ENCODE data around the gene AS3MT.

AS3MT gene

GRCh38 chr10:102856758-102857424, 12.4 kb upstream of the AS3MT start:
- no peak for DNase-seq

GRCh38 chr10:102859911-102860310, 9.4 kb upstream of the AS3MT start:
- no peak for DNase-seq

GRCh38 chr10:102863660-102864059, 5.6 kb upstream of the AS3MT start:
- DNase-seq = no peak

- DNase-seq = no peak
These were observed 3.6 kb upstream of the AS3MT start for GRCh38 chr10:102865620-102866019.

GRCh38 chr10:102868911-102869257, 386 bp upstream of the AS3MT start:
- DNase-seq = no peak

- no peak for DNase-seq
These were observed 951 bp downstream of the AS3MT start for GRCh38 chr10:102870221-102870620.

GRCh38 chr10:102872163-102872562, 2.9 kb downstream of the AS3MT start:
- no peak for DNase-seq

- DNase-seq = no peak
These were observed 7.5 kb downstream of the AS3MT start for GRCh38 chr10:102876747-102877153.

- DNase-seq = no peak
These were observed 9.4 kb downstream of the AS3MT start for GRCh38 chr10:102878629-102879028.

- DNase-seq = no peak
These were observed 11.0 kb downstream of the AS3MT start for GRCh38 chr10:102880256-102880655.

GRCh38 chr10:102888048-102888447, 18.8 kb downstream of the AS3MT start:
- DNase-seq = no peak

GRCh38 chr10:102894466-102895213, 25.4 kb downstream of the AS3MT start:
- no peak for DNase-seq

GRCh38 chr10:102900006-102900405, 30.7 kb downstream of the AS3MT start:
- no peak for DNase-seq

- no peak for DNase-seq
These were observed 35.1 kb downstream of the AS3MT start for GRCh38 chr10:102904346-102904745.

- DNase-seq = no peak
These were observed 37.2 kb downstream of the AS3MT start for GRCh38 chr10:102906507-102906906.

- DNase-seq = no peak
These were observed 45.5 kb downstream of the AS3MT start for GRCh38 chr10:102914781-102915180.

- DNase-seq = no peak
These were observed 46.9 kb downstream of the AS3MT start for GRCh38 chr10:102916173-102916572.

GRCh38 chr10:102917314-102917961, 48.2 kb downstream of the AS3MT start:
- DNase-seq = peak in 1 of 2 experiments; percentile 64

- DNase-seq = peak; percentile 97 to 99
These were observed 48.9 kb downstream of the AS3MT start, which contains the start of gene CNNM2 for GRCh38 chr10:102917962-102918816. Gene CNNM2, plus strand, starts transcription at chr10:102918294. Its CDS starts 187 bp downstream, at chr10:102918481.

- DNase-seq = no peak
These were observed 49.6 kb downstream of the AS3MT start for GRCh38 chr10:102918817-102919245.

- DNase-seq = no peak
These were observed 50.1 kb downstream of the AS3MT start for GRCh38 chr10:102919246-102919959.
